22Rv1 (cell line): Measurements from ENCODE around the gene EXOC4.

Experiments used
- H3K27ac ChIP-seq: fragments of 450-650 bp; 2 replicates; pipeline ENCODE4 v1.5.1; 2017
- ZFX ChIP-seq: fragments of 450-650 bp; IDR thresholded peaks from 2 replicates; pipeline ENCODE4 v1.6.1; 2017; ENCODE audit warnings: antibody characterized with exemption, borderline replicate concordance
- TF ChIP-seq, protein P1 (sequence below): fragments of 450-650 bp; IDR thresholded peaks from 2 replicates; pipeline ENCODE4 v1.5.1; 2017; ENCODE audit warnings: mild to moderate bottlenecking

The EXOC4 gene

DNA sequence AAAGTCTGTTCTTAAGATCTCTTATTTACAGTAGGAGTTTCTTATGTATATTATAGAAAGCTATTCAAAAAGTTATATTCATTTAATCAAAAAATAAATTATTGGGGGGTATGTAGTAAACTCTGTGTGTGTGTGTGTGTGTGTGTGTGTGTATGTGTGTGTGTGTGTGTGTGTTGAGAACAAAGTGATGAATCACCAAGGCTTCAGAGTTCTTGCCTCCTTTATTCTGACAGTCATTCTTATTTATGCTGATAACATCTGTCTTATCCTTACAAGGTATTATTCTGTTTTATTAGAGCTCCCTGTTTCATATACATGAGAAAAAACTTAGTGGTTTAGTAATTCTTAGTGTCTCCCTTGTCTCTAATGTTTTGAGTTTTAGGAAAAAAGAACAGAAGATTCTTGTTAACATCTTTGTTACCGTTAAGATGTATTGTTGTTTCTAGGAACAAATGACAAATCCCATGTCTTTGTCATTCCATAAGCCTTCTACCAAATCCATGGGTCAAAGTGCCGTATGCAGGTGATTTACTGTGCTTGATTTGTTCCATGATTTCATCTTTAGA, 424.0 kb downstream of the EXOC4 start:
- no peak overlapping the region for H3K27ac ChIP-seq
- TF ChIP-seq ZFX = no peak
- TF ChIP-seq, protein P1, sequence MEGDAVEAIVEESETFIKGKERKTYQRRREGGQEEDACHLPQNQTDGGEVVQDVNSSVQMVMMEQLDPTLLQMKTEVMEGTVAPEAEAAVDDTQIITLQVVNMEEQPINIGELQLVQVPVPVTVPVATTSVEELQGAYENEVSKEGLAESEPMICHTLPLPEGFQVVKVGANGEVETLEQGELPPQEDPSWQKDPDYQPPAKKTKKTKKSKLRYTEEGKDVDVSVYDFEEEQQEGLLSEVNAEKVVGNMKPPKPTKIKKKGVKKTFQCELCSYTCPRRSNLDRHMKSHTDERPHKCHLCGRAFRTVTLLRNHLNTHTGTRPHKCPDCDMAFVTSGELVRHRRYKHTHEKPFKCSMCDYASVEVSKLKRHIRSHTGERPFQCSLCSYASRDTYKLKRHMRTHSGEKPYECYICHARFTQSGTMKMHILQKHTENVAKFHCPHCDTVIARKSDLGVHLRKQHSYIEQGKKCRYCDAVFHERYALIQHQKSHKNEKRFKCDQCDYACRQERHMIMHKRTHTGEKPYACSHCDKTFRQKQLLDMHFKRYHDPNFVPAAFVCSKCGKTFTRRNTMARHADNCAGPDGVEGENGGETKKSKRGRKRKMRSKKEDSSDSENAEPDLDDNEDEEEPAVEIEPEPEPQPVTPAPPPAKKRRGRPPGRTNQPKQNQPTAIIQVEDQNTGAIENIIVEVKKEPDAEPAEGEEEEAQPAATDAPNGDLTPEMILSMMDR = no peak

DNA sequence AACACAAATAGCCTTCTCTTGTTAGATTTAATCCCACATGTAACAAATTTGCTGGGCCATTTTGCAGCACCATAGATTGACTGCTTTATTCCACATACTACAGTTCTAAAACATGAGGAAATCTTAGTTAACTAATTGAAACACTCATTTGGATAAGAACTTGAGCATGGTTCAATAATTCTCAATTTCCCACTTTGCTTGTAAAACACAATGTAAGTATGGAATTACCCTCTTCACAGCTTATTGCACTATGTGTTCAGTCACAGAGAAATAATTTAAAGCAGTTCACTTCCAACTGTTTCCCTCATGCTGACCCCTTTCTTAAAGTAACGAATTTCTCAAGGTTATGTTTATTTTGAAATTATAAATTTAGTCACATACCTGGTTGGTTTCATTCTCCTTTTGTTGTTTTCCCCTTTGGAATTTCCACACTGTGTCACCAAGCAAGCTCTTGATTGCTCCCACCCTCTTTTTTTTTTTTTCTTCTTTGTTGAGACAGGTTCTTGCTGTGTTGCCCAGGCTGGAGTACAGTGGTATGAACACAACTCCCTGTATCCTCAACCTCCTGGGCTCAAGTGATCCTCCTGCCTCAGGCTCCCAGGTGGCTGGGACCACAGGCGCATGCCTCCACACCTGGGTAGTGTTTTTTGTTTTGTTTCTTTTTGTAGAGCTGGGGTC, 425.4 kb downstream of the EXOC4 start:
- no peak for TF ChIP-seq ZFX
- TF ChIP-seq, protein P1 = no peak
- no peak overlapping the region for H3K27ac ChIP-seq

DNA sequence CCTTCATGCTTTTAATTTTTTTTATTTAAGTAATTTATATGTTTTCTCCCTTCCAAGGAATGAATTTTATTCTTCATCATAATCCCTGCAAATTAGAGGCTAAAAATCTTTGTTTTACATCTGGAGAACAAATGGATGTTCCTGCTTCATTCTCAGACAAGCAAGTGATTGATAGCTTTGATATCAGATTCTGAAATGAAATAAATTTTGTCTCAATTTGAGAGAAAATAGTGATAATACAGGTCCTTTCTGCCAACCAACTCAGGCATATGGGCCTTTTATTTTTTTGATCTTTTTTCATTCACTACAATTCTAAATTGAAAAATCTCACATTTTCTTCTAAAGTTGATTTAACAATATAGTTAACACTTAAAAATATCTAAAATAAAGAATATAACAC, 427.1 kb downstream of the EXOC4 start:
- no peak for TF ChIP-seq ZFX
- TF ChIP-seq, protein P1 = no peak

DNA sequence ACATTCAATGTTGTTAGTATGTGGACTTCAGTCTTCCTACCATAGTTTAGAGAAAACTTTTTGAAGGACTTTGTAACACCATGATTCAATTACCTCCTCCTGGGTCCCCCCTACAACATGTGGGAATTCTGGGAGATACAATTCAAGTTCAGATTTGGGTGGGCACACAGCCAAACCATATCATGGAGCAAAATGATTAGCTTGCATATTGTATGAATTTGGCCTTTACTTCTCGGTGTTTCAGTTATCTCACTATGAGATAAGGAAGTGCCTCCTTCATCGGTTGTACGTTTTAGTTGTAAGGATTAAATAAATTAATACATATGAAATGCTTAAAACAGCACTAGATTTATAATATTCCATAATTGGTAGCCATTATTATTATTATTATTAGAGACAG, 428.7 kb downstream of the EXOC4 start:
- H3K27ac ChIP-seq = no peak overlapping the region

More for the DNA sequence above, 427.1 kb downstream of the EXOC4 start:
- no peak overlapping the region for H3K27ac ChIP-seq

DNA sequence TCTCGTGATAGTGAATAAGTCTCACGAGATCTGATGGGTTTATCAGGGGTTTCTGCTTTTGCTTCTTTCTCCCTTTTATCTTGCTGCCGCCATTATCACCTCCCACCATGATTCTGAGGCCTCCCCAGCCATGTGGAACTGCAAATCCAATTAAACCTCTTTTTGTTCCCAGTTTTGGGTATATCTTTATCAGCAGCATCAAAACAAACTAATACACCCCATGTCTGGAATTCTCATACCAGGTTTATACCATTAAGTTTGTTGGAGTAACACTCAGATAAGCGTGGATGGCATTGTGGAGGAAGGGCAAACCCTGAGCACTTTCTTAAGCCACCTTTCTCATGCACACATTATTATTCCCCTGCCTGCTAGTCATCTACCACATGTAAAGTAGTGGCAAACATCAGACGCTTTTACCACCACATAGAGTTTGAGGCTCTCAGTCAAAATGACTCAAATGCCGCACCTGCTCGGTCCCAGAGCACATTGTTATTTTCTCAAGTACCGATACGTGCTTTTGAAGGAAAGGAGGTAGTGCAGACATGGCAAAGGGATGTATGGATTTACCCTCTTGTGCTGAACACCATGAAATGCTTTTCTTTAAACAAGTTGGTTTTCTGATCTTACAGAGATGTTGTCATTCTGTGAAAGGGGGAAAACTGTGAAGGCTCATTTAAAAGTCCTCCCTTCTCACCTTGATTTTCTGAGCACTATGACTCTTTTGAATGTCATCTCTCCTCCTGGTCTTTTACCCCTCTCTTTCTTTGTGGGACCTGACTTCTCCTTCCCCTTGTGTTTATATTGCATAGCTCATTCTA, 429.7 kb downstream of the EXOC4 start:
- TF ChIP-seq, protein P1 = no peak
- TF ChIP-seq ZFX = no peak
- no peak overlapping the region for H3K27ac ChIP-seq

More for the DNA sequence above, 428.7 kb downstream of the EXOC4 start:
- no peak for TF ChIP-seq ZFX
- TF ChIP-seq, protein P1 = no peak

DNA sequence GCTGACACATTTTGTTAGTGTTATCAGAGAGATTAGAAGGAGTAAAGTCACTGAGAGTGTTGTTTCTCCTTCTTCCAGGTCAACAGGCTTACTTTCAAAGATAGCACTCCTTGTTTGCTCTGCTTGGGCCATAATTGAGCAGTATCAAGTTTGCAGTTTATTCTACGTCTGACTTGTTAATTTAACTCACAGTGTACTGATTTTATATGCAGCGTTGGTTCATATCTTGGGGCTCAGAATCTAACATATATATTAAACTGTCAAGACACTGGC, 430.2 kb downstream of the EXOC4 start:
- no peak overlapping the region for H3K27ac ChIP-seq
- no peak for TF ChIP-seq ZFX
- TF ChIP-seq, protein P1 = no peak
